ENCODE results near the gene TTC29. TPM values are rescaled to one million over a fixed set of nuclear protein-coding genes. Genes with fewer than 3 reads are reported as not detected.

Gene TTC29
- total RNA-seq, 4 donors from 2014 or later = not detected

GRCh38 chr4:146847345-146847744 lies 98.3 kb downstream of the TTC29 start:
- no peak for TF ChIP-seq POLR2A (IDR thresholded peaks at IDR 0.05)
- TF ChIP-seq CTCF (IDR thresholded peaks at IDR 0.05) = no peak
- Histone ChIP-seq H3K36me3 (no peaks in the 10 kb centered on the region), H3K9me3 (no peaks in the 10 kb centered on the region), H3K27ac (no peak overlapping the region), H3K4me3 (no peak overlapping the region), H3K4me1 (no peaks in the 10 kb centered on the region), H3K27me3 (no peaks in the 10 kb centered on the region)
- WGBS, 2 donors = 67% methylated on average over 5 of the region's 5 CpGs
- no peak for DNase-seq
- intact Hi-C loops (cut with DNase I) = no loop called here

- TF ChIP-seq POLR2A (IDR thresholded peaks at IDR 0.05) (no peak), CTCF (IDR thresholded peaks at IDR 0.05) (no peak)
- WGBS, 2 donors = 63 to 75% methylated on average over 6 of the region's 6 CpGs
- intact Hi-C loops (cut with DNase I) = no loop called here
- Histone ChIP-seq H3K27me3 (no peaks in the 10 kb centered on the region), H3K9me3 (no peaks in the 10 kb centered on the region), H3K4me3 (no peak overlapping the region), H3K27ac (no peak overlapping the region), H3K4me1 (no peaks in the 10 kb centered on the region), H3K36me3 (no peaks in the 10 kb centered on the region)
- DNase-seq = no peak
These were observed 98.8 kb downstream of the TTC29 start for GRCh38 chr4:146846882-146847281.

- TF ChIP-seq CTCF (IDR thresholded peaks at IDR 0.05) = no peak
- no peak for TF ChIP-seq POLR2A (IDR thresholded peaks at IDR 0.05)
- Histone ChIP-seq H3K4me3 (no peak overlapping the region), H3K36me3 (no peaks in the 10 kb centered on the region), H3K27me3 (no peaks in the 10 kb centered on the region), H3K9me3 (no peaks in the 10 kb centered on the region), H3K4me1 (no peaks in the 10 kb centered on the region), H3K27ac (no peak overlapping the region)
- intact Hi-C loops (cut with DNase I) = no loop called here
- no peak for DNase-seq
- 22 to 37% methylated on average over 4 of the region's 4 CpGs for WGBS, 2 donors
These were observed 100.9 kb downstream of the TTC29 start for GRCh38 chr4:146844761-146845160.

GRCh38 chr4:146842876-146843275 lies 102.8 kb downstream of the TTC29 start:
- Histone ChIP-seq H3K4me3 (no peak overlapping the region), H3K27ac (no peak overlapping the region), H3K27me3 (no peaks in the 10 kb centered on the region), H3K9me3 (no peaks in the 10 kb centered on the region), H3K36me3 (no peaks in the 10 kb centered on the region), H3K4me1 (no peaks in the 10 kb centered on the region)
- no peak for DNase-seq
- intact Hi-C loops (cut with DNase I) = no loop called here
- TF ChIP-seq CTCF (IDR thresholded peaks at IDR 0.05) = no peak
- WGBS, 2 donors = 33 to 80% methylated on average over 1 of the region's 1 CpG

- Histone ChIP-seq H3K4me3 (no peak overlapping the region), H3K36me3 (no peaks in the 10 kb centered on the region), H3K9me3 (no peaks in the 10 kb centered on the region), H3K27ac (no peak overlapping the region), H3K27me3 (no peaks in the 10 kb centered on the region), H3K4me1 (no peaks in the 10 kb centered on the region)
- intact Hi-C loops (cut with DNase I) = no loop called here
- DNase-seq = no peak
- TF ChIP-seq POLR2A (IDR thresholded peaks at IDR 0.05) (no peak), CTCF (IDR thresholded peaks at IDR 0.05) (no peak)
These were observed 104.9 kb downstream of the TTC29 start for GRCh38 chr4:146840731-146841130.

Data from esophagus squamous epithelium (tissue), 5 donors.